Mucosa of descending colon (tissue), 3 donors: ENCODE results near the gene ADAMTS17. TPM values are rescaled to one million over a fixed set of nuclear protein-coding genes. Genes with fewer than 3 reads are reported as not detected.

Experiments
- ATAC-seq: fragments of 200-7000 bp; cut with Tn5 transposase; one replicate; pipeline ENCODE4 v1.9.1; 2020; ENCODE audit warnings: mild to moderate bottlenecking, moderate library complexity
- DNase-seq, 3 donors: peaks; one replicate each; pipeline ENCODE4 v3.0.0-alpha.2; 2020
- H3K36me3 ChIP-seq: fragments of 200-600 bp; one replicate; pipeline ENCODE4 v1.8.0; 2021; ENCODE audit warnings: low read depth, mild to moderate bottlenecking
- H3K4me1 ChIP-seq: fragments of 200-600 bp; one replicate; pipeline ENCODE4 v1.8.0; 2021; ENCODE audit warnings: low read depth, mild to moderate bottlenecking
- H3K4me3 ChIP-seq: fragments of 200-600 bp; one replicate; pipeline ENCODE4 v1.8.0; 2021; ENCODE audit warnings: mild to moderate bottlenecking
- H3K9me3 ChIP-seq: fragments of 200-600 bp; one replicate; pipeline ENCODE4 v1.8.0; 2021; ENCODE audit warnings: mild to moderate bottlenecking
- CTCF ChIP-seq: fragments of 200-600 bp; IDR thresholded peaks from one replicate; pipeline ENCODE4 v1.8.0; 2022; ENCODE audit warnings: antibody characterized with exemption, mild to moderate bottlenecking
- intact Hi-C, 2 donors: fragments of 100-400 bp; cut with DNase I in 1 of 2; cut with micrococcal nuclease in 1 of 2; formaldehyde crosslinking; loops; one replicate each; pipeline versions ENCODE4 v1.11.0 to v1.11.1; 2022; cut with DNase I, micrococcal nuclease
- total RNA-seq, 3 donors: library from RNA; stranded (reverse); fragmentation: NEBNext Ultra II Directional in 2 of 3; extraction: Animal tissue kit (Norgen Biotek cat#: 25700) in 2 of 3; gene quantifications; one replicate each; pipeline versions ENCODE4 v1.2.1 to v1.2.4, GENCODE V29; 2021 to 2023
- donor health status: DM: no; HTN: no; CAD: no; lungs with moderate emphysema.
- donor health status: DM: no; HTN: no; CAD: no.
- donor health status: DM: no; HTN: yes; CAD: no.

ADAMTS17 gene
- total RNA-seq, 3 donors from 2014 or later: 5.2 to 13.8 (median 6.3) TPM

GRCh38 chr15:100194996-100195395 lies 146.8 kb downstream of the ADAMTS17 start:
- Histone ChIP-seq H3K4me1 (peaks cover 8% of the 10 kb centered on the region), H3K9me3 (no peaks in the 10 kb centered on the region), H3K4me3 (no peak overlapping the region), H3K36me3 (no peaks in the 10 kb centered on the region)
- no peak for ATAC-seq
- no peak for DNase-seq
- intact Hi-C loops: no loop called here
- TF ChIP-seq CTCF: no peak

- Histone ChIP-seq H3K9me3 (no peaks in the 10 kb centered on the region), H3K4me3 (no peak overlapping the region), H3K4me1 (peaks cover 6% of the 10 kb centered on the region), H3K36me3 (no peaks in the 10 kb centered on the region)
- ATAC-seq: no peak
- intact Hi-C loops: no loop called here
- no peak for DNase-seq
- TF ChIP-seq CTCF: no peak
These were observed 148.4 kb downstream of the ADAMTS17 start for GRCh38 chr15:100193277-100193860.

- no peak for ATAC-seq
- DNase-seq: no peak
- TF ChIP-seq CTCF: no peak
- no peaks in the 10 kb centered on the region for H3K36me3 ChIP-seq
- H3K4me1 ChIP-seq: peaks cover 6% of the 10 kb centered on the region
- no peaks in the 10 kb centered on the region for H3K9me3 ChIP-seq
- no peak overlapping the region for H3K4me3 ChIP-seq
- intact Hi-C loops: no loop called here
These were observed 149.4 kb downstream of the ADAMTS17 start for GRCh38 chr15:100192097-100193080.

GRCh38 chr15:100191161-100191560 lies 150.6 kb downstream of the ADAMTS17 start:
- ATAC-seq (no peak), DNase-seq (no peak)
- H3K9me3 ChIP-seq: no peaks in the 10 kb centered on the region
- TF ChIP-seq CTCF: no peak
- intact Hi-C loops: no loop called here
- peaks cover 2% of the 10 kb centered on the region for H3K4me1 ChIP-seq
- H3K4me3 ChIP-seq: no peak overlapping the region
- H3K36me3 ChIP-seq: no peaks in the 10 kb centered on the region

- H3K4me1 ChIP-seq: no peaks in the 10 kb centered on the region
- no peak for ATAC-seq
- no peak overlapping the region for H3K4me3 ChIP-seq
- H3K9me3 ChIP-seq: no peaks in the 10 kb centered on the region
- H3K36me3 ChIP-seq: no peaks in the 10 kb centered on the region
- no peak for TF ChIP-seq CTCF
- no peak for DNase-seq
- intact Hi-C loops: no loop called here
These were observed 151.1 kb downstream of the ADAMTS17 start for GRCh38 chr15:100190675-100191074.
